Coronary artery (tissue), 2 donors: ENCODE measurements around the gene MTUS2.

Experiments used
- DNase-seq: peaks from one replicate; pipeline ENCODE4 v3.0.0-alpha.2; 2017; ENCODE audit warnings: low spot score
- H3K27ac ChIP-seq, 2 donors: fragments of 200-600 bp; sonication (generic); one replicate each; pipeline ENCODE4 v1.5.1; 2016 to 2019
- H3K4me3 ChIP-seq: fragments of 200-600 bp; sonication (generic); 2 replicates; pipeline ENCODE4 v1.5.1; 2016; ENCODE audit warnings: mild to moderate bottlenecking, moderate library complexity
- TF ChIP-seq, protein P1 (sequence below): fragments of 200-600 bp; sonication (generic); IDR thresholded peaks from one replicate; pipeline ENCODE4 v1.5.1; 2019; ENCODE audit warnings: antibody characterized with exemption

Gene MTUS2

DNA sequence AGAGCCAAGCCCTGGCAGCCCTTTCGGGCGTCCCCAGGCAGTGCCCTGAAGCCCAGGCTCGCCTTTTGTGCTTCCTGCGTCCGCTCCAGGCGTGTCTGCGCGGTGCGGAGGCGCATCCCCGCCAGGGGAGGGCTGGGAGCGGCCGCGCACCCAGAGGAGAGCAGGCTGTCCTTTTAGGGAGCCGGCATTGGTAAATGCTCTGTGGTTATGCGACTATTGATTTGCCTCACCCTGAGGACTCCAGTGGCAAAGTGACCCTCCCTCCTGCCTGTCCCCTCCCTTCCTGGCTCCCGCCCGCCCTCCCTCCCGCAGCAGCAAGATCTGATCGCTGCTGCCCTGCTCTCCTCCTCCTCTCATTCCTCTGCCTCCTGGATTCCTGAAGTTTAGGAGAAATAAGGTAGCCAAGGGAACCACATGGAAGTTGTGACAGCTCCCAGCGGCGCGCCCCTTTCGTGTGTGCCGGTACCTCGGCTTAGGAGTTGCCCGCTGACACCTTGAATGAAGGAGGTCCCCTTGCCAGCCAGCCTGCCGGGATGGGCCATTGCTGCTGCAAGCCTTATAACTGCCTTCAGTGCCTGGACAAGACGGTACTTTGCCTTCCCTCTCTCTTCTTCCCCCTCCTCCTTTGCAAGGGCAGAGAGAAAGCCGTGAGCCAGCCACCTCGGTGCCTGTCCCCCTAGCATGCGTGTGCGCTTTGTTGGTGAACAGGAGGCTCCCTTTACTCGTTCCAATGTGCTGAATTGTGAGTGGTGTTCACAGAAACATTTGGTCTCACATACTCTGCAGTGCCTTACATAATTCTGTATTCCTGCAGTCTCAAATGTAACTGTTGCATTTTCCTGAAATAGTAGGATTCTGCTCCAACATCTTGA is 608.4 kb downstream of the MTUS2 start:
- Histone ChIP-seq H3K27ac (peak overlapping the region in 1 of 2 donors; percentile 48), H3K4me3 (peak overlapping the region; percentile 67)
- DNase-seq = no peak
- TF ChIP-seq, protein P1, sequence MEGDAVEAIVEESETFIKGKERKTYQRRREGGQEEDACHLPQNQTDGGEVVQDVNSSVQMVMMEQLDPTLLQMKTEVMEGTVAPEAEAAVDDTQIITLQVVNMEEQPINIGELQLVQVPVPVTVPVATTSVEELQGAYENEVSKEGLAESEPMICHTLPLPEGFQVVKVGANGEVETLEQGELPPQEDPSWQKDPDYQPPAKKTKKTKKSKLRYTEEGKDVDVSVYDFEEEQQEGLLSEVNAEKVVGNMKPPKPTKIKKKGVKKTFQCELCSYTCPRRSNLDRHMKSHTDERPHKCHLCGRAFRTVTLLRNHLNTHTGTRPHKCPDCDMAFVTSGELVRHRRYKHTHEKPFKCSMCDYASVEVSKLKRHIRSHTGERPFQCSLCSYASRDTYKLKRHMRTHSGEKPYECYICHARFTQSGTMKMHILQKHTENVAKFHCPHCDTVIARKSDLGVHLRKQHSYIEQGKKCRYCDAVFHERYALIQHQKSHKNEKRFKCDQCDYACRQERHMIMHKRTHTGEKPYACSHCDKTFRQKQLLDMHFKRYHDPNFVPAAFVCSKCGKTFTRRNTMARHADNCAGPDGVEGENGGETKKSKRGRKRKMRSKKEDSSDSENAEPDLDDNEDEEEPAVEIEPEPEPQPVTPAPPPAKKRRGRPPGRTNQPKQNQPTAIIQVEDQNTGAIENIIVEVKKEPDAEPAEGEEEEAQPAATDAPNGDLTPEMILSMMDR = no peak

DNA sequence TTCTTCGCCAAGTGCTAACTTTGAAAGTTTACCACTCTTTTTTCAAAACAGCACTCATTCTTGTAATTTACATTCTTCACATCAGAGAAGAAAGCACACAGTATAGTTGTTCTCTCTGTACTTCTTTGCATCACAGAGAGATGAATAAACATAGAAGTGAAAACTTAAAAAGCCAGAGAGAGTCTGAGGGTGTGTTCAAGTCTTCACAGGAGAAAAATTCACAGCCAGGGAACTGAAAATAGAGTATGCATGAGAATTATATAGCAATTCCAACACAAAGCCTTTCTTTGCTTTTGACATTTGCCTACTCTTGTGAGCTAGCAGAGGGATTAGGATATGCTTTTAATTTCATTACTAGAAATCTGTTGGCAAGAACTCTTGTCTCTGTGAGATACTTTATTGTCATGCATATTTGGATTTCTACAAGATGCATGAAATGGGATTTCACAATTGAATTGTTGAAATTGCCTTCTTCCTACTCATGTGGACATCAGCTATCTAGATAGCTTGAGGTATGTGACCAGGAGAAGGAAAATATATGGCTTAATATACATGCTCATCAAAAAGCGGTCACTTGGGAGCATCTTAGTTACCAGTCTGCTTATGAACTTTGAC is 609.3 kb downstream of the MTUS2 start:
- no peak overlapping the region for H3K4me3 ChIP-seq
- TF ChIP-seq, protein P1 = no peak

DNA sequence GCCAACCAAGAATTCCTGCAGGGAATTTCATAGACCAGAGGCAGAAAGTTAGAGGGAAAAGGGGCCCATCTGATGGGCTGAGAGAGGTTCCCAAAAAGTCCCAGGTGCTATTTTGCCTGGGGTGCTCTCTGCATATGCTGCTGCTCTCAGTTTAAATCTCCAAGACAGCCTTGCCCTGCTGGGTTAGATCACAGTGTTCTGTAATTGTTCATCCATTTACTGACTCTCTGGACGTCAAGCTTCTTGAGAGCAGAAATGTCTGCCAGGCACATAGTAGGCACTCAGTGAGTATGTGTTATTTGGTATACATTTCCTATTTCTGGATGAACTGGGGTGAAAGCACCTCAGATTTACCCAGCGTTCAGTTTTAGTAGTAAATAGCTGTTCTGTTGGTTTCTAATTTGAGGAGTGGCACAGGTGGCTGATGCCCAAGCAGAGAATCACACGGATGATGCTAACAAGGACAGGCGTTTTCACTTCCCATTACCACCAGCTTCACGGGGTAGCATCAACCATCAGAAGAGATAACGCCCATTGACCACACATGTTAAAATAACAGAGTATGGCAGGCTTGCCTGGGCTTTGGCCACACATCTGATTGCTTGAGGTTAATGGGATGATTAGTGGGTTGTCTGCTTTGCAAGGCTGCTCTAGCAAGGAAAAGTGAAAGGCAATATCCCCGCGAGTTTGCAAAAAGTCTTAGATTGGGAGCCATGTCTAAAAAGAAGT is 614.2 kb downstream of the MTUS2 start:
- no peak for DNase-seq
- TF ChIP-seq, protein P1 = no peak
- peak overlapping the region; percentile 12 to 78 for H3K27ac ChIP-seq
- no peak overlapping the region for H3K4me3 ChIP-seq

More for the DNA sequence above, 609.3 kb downstream of the MTUS2 start:
- no peak overlapping the region for H3K27ac ChIP-seq
- no peak for DNase-seq

DNA sequence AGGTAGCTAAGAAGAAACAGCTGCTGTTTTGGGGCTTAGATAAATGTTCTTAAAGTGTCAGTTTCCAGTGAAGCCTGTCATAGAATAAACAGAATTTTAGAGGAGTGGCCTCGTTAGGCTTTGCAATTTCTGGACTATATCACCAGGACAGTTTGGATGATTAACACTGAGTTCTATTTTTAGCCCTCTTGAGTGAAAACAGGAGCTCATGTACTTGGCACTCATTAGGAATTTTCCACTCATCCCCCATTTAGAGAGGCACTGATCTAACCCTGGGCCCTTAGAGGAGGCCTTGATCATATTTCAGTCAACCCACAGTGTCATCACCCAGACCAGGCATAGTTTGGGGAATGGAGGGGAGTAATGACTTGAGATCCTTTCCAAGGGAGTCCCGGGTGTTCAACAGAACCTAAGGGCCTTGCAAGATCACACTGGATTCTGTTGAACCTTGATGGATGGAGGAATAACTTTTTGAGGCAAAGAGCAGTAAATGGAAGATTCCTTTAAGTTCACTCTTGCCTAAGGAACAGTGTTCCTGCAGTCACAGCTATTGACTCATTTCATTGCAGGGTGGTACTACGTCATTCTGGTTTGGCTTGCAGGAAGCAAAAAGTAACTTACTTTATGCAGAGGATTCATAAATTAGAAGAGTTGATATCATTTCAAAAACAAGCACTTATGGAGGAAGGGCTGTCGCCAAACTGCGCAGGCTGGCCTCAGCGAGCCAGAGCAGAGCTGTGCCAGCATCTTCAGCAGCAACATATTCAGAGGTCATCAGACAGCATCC is 615.2 kb downstream of the MTUS2 start:
- Histone ChIP-seq H3K4me3 (no peak overlapping the region), H3K27ac (peak overlapping the region; percentile 12 to 78)
- no peak for DNase-seq
- TF ChIP-seq, protein P1 = no peak

DNA sequence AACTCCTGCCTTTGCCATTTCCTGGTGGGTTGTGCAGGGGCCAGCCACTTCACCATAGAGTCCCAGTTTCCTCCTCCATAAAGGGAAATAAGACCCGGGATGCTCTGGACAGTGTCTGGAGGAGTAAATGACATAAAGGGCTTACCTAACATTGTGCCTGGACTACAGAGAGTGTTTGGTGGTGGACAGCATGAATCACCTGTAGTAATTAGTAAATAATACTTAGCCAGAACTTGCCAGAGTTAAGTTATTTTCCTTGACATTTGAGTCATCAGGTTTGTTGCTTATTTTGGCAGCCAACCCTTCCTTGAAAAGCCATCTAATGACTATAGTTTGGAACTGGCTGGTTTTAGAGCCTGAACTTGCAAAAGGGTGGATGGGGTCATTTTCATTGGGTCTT is 616.2 kb downstream of the MTUS2 start:
- Histone ChIP-seq H3K4me3 (no peak overlapping the region), H3K27ac (peak overlapping the region in 1 of 2 donors; percentile 78)
- no peak for DNase-seq
- TF ChIP-seq, protein P1 = no peak

DNA sequence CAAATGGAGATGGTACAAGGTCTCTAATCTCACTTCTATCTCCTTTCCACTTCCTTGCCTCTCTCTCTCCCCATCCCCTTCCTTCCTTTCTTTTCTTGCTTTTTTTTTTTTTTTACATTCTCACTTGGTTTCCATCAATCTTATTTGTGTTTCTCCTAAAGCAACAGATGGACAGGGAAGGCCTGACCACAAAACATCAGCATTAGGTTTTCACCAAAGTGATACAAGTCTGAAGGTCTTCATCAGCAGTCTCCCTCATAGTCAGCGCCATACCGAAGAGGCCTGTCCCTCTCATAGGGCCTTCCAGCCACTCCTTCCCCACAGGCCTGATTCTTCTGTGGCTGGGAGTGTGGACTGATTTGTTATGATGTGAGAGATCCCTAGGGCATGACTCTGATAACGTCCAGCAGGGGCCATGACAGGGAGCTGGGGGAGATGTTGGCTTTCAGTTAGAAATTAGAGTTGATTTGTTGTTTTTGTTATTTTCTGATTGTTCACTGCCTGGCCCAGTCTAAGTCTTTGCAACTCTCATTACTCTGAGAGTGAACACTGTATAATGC is 616.7 kb downstream of the MTUS2 start:
- no peak for DNase-seq
- no peak overlapping the region for H3K4me3 ChIP-seq
- TF ChIP-seq, protein P1 = no peak
- peak overlapping the region; percentile 31 to 78 for H3K27ac ChIP-seq
